ENCODE data around the gene PLIN4.
"Not testable (repeated sequence)": the region's sequence is repeated elsewhere in the genome, so short reads cannot be mapped to it uniquely, and the experiment has no call there.

PLIN4 gene

GRCh38 chr19:4528843-4529242 lies 10.6 kb upstream of the PLIN4 start:
- no peak for DNase-seq
- no peaks in the 10 kb centered on the region for H3K9me3 ChIP-seq
- no peak overlapping the region for H3K4me3 ChIP-seq (ENCODE audit: low read depth, low read length)
- no peaks in the 10 kb centered on the region for H3K27me3 ChIP-seq
- H3K36me3 ChIP-seq: no peaks in the 10 kb centered on the region
- TF ChIP-seq CTCF (IDR thresholded peaks at IDR 0.05; ENCODE audit: low read depth, low read length): no peak
- H3K4me1 ChIP-seq: no peaks in the 10 kb centered on the region; the same call in 1 of the 2 replicates

GRCh38 chr19:4527377-4527776 lies 9.1 kb upstream of the PLIN4 start:
- H3K4me1 ChIP-seq; H3K36me3 ChIP-seq; DNase-seq; H3K9me3 ChIP-seq; H3K27me3 ChIP-seq; H3K4me3 ChIP-seq (ENCODE audit: low read depth, low read length): not testable (repeated sequence)

- no peaks in the 10 kb centered on the region for H3K9me3 ChIP-seq
- H3K4me1 ChIP-seq: no peaks in the 10 kb centered on the region
- TF ChIP-seq CTCF (IDR thresholded peaks at IDR 0.05; ENCODE audit: low read depth, low read length): no peak
- DNase-seq: no peak
- H3K4me3 ChIP-seq (ENCODE audit: low read depth, low read length): no peak overlapping the region
- H3K27me3 ChIP-seq: no peaks in the 10 kb centered on the region
- H3K36me3 ChIP-seq: no peaks in the 10 kb centered on the region
These were observed 7.3 kb upstream of the PLIN4 start for GRCh38 chr19:4525563-4526002.

- H3K36me3 ChIP-seq: no peaks in the 10 kb centered on the region
- H3K9me3 ChIP-seq: no peaks in the 10 kb centered on the region
- H3K27me3 ChIP-seq: no peaks in the 10 kb centered on the region
- DNase-seq: peak; percentile 80
- H3K4me1 ChIP-seq: no peaks in the 10 kb centered on the region
- H3K4me3 ChIP-seq (ENCODE audit: low read depth, low read length): no peak overlapping the region
- TF ChIP-seq CTCF (IDR thresholded peaks at IDR 0.05; ENCODE audit: low read depth, low read length): peak; percentile 86
These were observed 6.7 kb upstream of the PLIN4 start for GRCh38 chr19:4524808-4525562.

GRCh38 chr19:4523306-4524110 lies 5.2 kb upstream of the PLIN4 start:
- H3K9me3 ChIP-seq: no peaks in the 10 kb centered on the region; the same call in 1 of the 2 replicates
- no peaks in the 10 kb centered on the region for H3K27me3 ChIP-seq
- no peak overlapping the region for H3K4me3 ChIP-seq (ENCODE audit: low read depth, low read length)
- H3K4me1 ChIP-seq: no peaks in the 10 kb centered on the region
- peak; percentile 81 for TF ChIP-seq CTCF (IDR thresholded peaks at IDR 0.05; ENCODE audit: low read depth, low read length)
- H3K36me3 ChIP-seq: no peaks in the 10 kb centered on the region
- peak; percentile 66 for DNase-seq

GRCh38 chr19:4522291-4523002 lies 4.2 kb upstream of the PLIN4 start:
- no peaks in the 10 kb centered on the region for H3K36me3 ChIP-seq
- TF ChIP-seq CTCF (IDR thresholded peaks at IDR 0.05; ENCODE audit: low read depth, low read length): no peak
- no peak for DNase-seq
- no peaks in the 10 kb centered on the region; the same call in 1 of the 2 replicates for H3K9me3 ChIP-seq
- H3K4me1 ChIP-seq: no peaks in the 10 kb centered on the region
- no peaks in the 10 kb centered on the region for H3K27me3 ChIP-seq
- H3K4me3 ChIP-seq (ENCODE audit: low read depth, low read length): no peak overlapping the region

All from BE2C (cell line).